DND-41 (cell line): Measurements from ENCODE around the gene STON1.
"Not testable (repeated sequence)": the region's sequence is repeated elsewhere in the genome, so short reads cannot be mapped to it uniquely, and the experiment has no call there.

Experiments
- CTCF ChIP-seq: IDR thresholded peaks from 2 replicates; pipeline ENCODE4 v1.5.1; 2012; ENCODE audit warnings: borderline replicate concordance, low read length, moderate library complexity, mild to moderate bottlenecking; ENCODE audit not compliant: poor library complexity, severe bottlenecking; ENCODE audit errors: extremely low read depth
- EZH2 ChIP-seq: IDR thresholded peaks from 3 replicates; pipeline ENCODE4 v1.6.1; 2012; ENCODE audit warnings: borderline replicate concordance, low read depth, mild to moderate bottlenecking, moderate library complexity, low read length, inconsistent platforms; ENCODE audit not compliant: severe bottlenecking

GRCh38 chr2:48614581-48614980 lies 84.6 kb downstream of the STON1 start:
- not testable (repeated sequence) for TF ChIP-seq EZH2, CTCF
